Endometrial microvascular endothelial cells (primary cell): ENCODE measurements around the gene S100G. TPM values are rescaled to one million over a fixed set of nuclear protein-coding genes. Genes with fewer than 3 reads are reported as not detected.

ENCODE experiments used
- in situ Hi-C: cut with HindIII; loops from 2 replicates; pipeline ENCODE4 v1.10.0; 2017; ENCODE audit warnings: low sequenced_read_pairs, low pct_unique_long_range_greater_than_20kb; ENCODE audit errors: inconsistent ontology term
- total RNA-seq: library from RNA; depleted of rRNA; stranded (reverse); fragments of >200 nt; gene quantifications from one replicate; pipeline ENCODE4 v1.2.3, GENCODE V29; 2015; ENCODE audit errors: inconsistent ontology term

The S100G gene
- total RNA-seq, 1 donor from 2014 or later: not detected

DNA sequence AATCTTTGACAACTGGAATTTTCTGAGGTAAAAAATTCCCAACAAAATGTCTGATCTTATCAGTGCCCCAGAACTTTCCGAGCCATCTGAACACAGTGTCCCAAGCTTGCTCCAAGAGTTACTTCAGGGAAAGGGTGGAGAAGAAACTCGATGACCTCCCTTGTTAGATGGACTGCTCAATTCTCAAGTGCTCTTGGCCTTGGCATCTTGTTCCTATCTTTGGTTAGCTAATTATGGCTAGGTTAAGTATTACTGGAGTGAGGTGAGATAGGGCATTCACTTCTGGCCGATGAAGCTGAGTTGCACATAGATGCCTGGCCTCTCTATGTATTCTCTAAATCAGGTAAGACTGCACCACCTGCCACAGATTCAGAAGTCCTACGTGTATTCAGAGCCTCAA, 9.1 kb upstream of the S100G start:
- in situ Hi-C loops: no loop called here

- in situ Hi-C loops: no loop called here
Measured at GRCh38 chrX:16643176-16643575, 6.8 kb upstream of the S100G start.

GRCh38 chrX:16646366-16647138, 3.4 kb upstream of the S100G start:
- in situ Hi-C loops: no loop called here

DNA sequence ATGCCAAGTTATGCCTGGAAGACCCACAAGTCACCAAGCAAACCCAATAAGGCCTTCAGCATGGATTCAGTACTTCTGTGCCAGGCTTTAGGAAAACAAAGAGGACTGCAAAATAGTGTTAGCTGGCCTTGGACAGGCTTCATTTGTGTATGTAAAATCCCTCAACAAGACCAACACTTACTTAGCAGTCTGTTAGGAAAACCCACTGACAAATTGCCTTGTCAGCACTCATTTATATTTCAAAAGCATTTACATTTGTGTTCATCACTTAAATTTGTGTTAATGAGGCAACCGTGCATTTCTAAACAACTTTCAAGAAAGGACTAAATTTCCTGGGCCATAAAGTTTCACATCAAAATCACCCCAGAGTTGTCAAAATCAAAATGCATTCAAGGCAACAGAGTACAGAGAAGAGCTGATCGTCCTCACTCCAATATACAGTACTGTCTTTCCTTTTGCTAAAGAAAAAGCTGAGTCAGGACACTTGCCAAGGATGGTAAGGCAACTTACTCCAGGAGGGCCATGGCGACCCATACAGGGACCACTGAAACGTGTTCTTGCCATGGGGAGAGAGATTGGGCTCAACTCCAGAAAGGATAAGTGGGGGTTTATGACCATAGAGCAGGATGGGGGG, 1.6 kb downstream of the S100G start:
- in situ Hi-C loops: no loop called here

- in situ Hi-C loops: no loop called here
Measured at GRCh38 chrX:16653424-16653823, 3.5 kb downstream of the S100G start.

- in situ Hi-C loops: no loop called here
Measured at GRCh38 chrX:16654093-16654492, 4.1 kb downstream of the S100G start.

DNA sequence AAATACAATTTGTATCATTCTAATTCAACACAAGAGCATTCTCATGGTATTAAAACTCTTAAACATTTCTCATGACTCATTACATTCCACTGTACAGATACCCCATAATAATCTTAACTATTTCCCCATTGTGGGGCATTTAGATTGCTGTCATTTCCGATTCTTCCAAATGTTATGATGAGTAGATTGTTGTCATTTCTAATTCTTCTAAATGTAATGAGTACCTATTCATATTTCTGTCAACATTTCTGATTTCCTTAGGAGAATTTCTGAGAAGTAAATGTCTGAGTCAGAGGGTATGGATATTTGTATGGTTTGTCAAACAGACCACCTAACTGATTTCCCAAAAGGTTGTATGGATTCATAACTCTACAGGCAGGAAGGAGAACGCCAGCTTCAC, 8.3 kb downstream of the S100G start:
- in situ Hi-C loops: no loop called here

GRCh38 chrX:16659321-16659720, 9.4 kb downstream of the S100G start:
- in situ Hi-C loops: no loop called here

DNA sequence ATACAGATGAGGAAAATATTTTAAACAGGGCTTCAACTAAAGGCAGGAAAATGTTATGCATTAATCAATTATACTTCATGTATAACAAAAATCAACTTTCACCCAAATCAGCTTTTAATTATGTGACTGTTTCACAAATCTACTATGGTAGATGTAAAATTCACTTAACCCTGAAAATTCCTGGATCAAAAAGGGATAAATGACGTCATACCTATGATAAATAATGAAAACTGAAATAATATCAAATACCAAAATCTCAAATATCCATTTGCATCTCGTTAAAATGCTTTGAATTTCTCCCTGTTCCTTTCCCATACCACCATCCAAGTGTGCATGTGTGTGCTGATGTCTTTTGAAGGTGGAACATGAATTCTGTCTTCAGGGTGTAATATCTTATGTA, 11.5 kb downstream of the S100G start:
- in situ Hi-C loops: no loop called here

DNA sequence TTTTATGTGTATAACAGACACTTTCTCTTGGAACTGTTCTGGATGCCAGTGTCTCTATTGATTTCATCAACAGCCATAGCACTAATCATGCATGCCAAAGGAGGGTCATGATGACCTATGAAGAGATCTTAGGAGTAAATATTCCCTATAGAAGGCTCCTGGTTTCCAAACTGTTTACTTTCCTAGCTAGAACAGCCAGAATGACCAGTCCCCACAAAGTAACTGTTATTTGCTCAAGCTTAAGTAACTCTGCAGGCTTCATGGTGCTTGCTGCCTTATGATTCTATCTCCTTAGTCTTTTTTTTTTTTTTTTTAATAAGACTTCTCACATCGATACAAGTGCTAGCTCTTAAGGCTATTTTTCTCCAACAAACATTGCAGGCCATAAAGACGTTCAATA, 12.4 kb downstream of the S100G start:
- in situ Hi-C loops: no loop called here

DNA sequence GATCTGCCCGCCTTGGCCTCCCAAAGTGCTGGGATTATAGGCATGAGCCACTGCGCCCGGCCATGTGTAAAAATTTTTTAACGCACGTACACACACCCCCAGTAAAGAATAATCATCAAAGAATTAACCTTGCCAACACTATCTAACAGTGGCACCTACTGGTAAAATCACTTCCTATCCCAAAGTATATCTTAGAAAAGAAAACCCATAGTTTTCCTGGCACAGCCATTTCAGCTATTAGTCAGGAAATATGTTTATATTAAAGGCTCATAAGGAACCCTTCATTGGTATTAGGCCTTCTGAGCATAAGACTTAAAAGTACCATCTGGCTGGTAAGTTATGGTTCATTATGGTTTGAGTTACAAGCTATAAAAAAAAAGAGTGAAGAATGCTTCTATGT, 14.1 kb downstream of the S100G start:
- in situ Hi-C loops: no loop called here

DNA sequence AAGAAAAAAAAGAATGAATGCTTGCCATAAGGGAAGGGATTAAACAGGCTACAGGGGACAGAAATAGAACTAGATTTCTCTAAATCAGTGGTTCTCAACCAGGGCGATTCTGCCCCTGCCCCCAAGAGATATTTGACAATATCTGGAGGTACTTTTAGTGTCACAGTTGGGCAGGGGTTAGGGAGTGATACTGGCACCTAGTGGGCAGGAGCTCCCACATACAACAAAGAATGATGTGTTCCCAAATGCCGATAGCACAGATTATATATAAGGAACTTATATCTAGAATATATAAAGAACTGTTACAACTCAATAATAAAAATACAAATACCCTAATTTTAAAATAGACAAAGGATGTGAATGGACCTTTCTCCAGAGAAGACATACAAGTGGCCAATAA, 14.7 kb downstream of the S100G start:
- in situ Hi-C loops: no loop called here

- in situ Hi-C loops: no loop called here
Measured at GRCh38 chrX:16665089-16665488, 15.1 kb downstream of the S100G start.

DNA sequence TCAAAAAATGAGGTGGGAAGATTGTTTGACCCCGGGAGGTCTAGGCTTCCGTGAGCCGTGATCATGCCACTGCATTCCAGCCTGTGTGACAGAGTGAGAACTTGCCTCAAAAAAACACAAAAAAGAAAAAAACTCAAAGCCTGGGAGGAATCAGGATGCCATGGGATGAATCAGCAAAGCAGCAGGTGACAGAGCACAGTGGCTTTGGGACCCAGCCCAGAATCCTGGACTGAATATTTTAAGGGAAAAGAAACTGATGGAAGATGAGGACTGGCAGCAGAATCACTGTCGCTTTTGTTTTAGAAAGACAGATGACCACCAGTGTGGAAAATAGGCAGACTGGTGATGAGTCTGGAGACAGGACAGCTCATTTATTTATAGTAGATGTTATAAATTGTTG, 16.6 kb downstream of the S100G start:
- in situ Hi-C loops: no loop called here

DNA sequence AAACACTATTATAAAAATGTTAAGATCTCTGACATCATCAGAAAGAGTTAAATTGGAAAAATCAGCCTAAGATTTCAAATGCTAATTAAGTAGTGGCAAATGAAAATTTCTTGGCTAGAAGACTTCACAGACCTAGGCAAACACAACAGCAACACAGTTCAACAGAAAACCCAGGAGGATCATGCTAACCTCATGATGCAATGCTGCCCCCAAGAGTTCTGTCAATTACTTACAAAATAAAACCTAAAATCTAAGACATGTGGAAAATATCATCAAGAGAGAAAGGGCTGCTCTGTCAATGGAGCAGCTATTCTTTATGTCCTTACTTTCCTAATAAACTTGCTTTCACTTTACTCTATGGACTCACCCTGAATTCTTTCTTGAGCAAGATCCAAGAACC, 21.0 kb downstream of the S100G start:
- in situ Hi-C loops: no loop called here

DNA sequence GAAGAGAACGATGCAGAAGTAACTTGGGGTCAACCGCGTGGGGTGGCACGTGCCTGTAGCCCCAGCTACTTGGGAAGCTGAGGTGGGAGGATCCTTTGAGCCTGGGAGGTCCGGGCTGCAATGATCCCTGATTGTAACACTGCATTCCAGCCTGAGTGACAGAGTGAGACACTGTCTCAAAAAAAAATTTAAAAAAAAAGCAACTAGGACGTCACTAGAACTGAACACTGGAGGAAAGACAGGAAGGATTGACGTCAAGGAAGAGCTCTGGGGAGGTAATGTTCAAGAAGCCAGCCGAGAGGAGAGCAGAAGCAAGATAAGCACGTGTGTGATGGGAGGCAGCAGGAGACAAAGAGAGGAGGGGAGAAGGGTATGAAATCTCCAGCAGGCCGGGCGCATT, 28.7 kb downstream of the S100G start:
- in situ Hi-C loops: no loop called here

DNA sequence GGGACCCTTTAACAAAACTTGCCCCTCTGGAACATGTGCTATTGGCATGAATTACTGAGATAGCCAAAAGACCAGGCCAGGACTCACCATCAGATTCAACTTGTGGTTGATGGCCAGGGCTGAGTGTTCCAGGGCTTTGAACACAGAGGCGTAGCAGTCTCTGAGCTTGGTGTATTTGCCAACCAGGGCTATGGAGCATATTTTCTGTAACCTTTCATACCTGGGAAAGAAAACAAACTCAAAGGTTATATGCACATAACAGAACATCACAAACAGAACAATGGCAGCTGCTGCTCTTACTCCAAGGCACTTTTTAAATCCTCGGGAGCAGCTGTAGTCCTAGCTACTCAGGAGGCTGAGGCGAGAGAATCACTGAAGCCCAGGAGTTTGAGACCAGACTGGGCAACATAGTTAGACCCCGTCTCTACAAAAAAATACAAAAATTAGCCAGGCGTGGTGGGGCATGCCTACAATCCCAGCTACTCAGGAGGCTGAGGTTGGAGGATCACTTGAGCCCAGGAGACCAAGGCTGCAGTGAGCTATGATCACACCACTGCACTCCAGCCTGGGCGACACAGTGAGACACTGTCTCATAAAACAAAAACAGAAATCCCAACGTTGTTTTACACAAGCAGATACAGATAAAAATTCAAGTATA, 33.2 kb downstream of the S100G start:
- in situ Hi-C loops: no loop called here

- in situ Hi-C loops: no loop called here
Measured at GRCh38 chrX:16687514-16687913, 37.6 kb downstream of the S100G start.

GRCh38 chrX:16695079-16695676, 45.2 kb downstream of the S100G start:
- in situ Hi-C loops: no loop called here

- in situ Hi-C loops: no loop called here
Measured at GRCh38 chrX:16696956-16697355, 47.0 kb downstream of the S100G start.
